ENCODE results near the gene ANGPTL3.

ANGPTL3 gene

DNA sequence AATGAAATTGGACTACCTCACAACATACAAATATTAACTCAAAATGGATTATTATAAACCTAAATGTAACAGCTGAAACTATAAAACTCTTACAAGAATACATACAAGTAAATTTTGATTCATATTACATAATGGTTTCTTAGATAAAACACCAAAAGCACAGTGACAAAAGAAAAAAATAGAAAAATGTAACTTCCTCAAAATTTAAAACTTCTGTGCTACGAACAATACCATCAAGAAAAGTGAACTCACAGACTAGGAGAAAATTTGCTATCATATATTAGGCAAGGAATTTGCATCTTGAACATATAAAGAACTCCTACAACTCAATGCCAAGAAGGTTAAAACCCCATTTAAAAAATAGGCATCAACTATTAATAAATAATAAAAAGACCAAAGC lies 31.2 kb downstream of the ANGPTL3 start:
- DNase-seq = no peak

DNA sequence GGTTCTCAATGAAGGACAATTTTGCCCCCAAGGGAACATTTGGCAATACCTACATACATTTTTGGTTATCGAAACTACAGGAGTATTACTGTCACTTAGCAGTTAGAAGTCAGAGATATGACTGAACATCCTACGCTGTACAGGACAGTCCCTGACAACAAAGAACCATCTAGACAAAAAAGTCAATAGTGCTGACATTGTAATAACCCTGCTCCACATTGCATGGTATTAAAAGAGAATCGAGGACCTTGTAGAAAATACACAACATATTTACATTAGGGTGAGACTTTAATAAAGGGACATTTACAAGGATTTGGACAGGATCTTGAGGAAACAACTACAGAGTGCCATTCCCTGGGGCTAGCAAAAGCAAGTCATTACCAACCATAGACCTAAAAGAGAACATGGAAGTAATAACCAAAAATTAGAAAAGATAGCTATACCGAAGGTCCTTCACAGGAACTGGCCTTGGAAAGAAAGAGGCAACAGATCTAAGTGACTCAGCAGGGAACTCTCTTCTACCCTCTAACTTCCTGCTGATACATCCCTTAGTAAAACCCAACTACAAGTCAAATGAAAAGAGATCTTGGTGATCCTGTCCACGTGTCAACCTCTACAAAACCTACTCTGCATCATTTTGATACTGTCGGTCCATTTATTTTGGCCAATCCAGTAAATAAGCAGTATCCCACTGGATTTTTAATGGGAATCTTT lies 40.2 kb downstream of the ANGPTL3 start:
- DNase-seq = no peak

DNA sequence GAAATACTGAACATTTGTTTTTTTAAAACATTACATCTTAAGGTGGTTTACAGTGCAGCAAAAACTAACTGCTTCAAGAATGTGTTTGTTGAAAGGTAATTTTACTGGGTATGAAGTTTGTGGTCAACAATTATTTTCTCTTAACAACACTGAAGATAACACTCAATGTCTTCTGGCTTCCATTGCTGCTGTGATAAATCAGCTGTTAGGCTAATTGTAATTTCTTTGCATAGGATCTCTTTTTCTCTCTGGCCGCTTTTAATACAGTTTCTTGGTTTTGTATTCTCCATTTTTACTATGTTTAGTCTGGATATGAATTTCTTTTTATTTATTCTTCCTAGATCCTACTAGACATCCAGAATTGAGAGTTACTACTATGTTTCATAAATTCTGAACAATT lies 46.0 kb downstream of the ANGPTL3 start:
- no peak for DNase-seq

DNA sequence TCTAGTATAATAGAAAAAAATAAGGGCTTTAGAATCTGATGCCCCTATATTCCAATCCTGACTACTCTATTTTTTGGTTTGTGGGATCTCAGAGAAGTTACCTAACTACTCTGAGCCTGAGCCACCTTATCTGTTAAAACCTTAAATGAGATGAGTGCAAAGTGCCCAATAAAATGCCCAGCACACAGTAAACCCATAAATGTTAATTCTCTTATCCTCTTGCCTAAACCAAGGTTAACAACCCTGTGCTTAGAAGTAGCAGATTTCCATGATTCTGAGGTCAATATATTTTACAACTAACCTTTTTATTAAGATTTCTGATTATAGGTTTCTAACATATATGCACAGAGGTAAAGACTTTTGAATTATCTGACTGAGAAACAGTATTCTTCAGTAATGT lies 55.1 kb downstream of the ANGPTL3 start:
- no peak for DNase-seq

DNA sequence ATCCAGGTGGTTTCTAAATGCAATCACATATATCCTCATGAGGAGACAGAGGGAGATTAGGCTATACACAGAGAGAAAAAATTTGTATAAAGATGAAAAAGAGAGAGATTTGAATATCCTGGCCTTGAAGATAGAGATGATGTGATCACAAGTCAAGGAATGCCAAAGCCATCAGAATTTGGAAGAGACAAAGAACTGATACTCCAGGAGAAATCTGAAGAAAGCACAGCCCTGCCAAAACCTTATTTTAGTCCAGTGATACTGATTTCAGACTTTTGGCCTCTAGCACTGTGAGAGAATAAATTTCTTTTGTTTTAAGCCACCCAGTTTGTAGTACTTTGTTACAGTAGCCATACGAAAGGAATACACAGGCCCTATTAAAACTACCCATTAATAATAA lies 57.4 kb downstream of the ANGPTL3 start:
- DNase-seq = no peak
